Myocyte (in vitro differentiated cells): ENCODE results near the gene CHPF. TPM values are rescaled to one million over a fixed set of nuclear protein-coding genes. Genes with fewer than 3 reads are reported as not detected.

Source experiments
- DNase-seq: peaks from one replicate; pipeline ENCODE4 v3.0.0-alpha.2; 2012; ENCODE audit warnings: low read depth
- microRNA-seq: library from miRNA; unstranded; fragments of <30 nt; microRNA quantifications from one replicate; pipeline ENCODE4, GENCODE V29; 2016
- total RNA-seq: library from RNA; depleted of rRNA; stranded (reverse); fragments of >200 nt; gene quantifications from 2 replicates; pipeline ENCODE4 v1.2.3, GENCODE V29; 2014

CHPF gene
- total RNA-seq, 1 donor from 2014 or later = 388 TPM

DNA sequence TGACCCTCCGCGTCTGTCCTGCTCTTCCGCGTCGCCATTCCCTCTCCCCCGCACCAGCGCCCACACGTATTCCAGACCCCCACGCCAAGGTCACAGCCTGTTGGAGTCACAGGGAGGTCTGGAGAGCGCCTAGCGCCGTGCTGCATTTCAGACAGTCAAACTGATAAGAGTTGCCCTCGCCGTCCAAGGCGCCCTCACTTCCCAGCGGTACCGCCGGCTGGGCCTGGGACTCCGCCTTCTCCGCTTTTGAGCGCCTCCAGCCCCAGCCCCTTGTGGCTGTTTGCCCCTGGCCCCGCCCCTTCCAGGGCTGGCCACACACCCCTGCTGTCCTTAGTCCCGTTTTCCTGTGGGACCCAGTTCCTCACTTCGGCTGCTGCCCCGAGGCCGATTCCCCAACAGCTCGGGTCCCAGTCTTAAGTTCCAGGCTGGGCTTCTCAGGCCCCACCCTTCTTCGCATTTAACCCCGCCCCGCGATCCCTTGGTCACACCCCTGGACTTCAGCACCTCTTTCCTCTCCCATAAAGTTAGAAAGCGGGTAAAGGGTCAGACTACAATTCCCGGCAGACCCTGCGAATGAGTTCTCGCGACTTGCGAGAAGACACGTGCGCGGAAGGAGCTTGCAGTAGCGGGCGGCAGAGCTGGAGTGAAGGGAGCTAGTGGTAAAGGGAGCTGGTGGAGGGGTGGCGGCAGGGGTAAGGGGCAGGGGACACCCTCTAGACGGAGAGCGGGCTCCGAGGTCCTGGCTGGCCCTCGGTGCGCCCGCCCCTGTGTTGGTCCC lies 45.1 kb downstream of the CHPF start, which contains the start of gene GMPPA:
TSS of gene GMPPA (plus strand) at position 612 of the 778 bp plus-strand sequence. CDS start 1,085 bp downstream, outside the sequence.
- peak; percentile 99 for DNase-seq

GRCh38 chr2:219497495-219498279 lies 45.9 kb downstream of the CHPF start:
- peak; percentile 86 for DNase-seq

- no peak for DNase-seq
These were observed 46.6 kb downstream of the CHPF start for GRCh38 chr2:219496825-219497494.

DNA sequence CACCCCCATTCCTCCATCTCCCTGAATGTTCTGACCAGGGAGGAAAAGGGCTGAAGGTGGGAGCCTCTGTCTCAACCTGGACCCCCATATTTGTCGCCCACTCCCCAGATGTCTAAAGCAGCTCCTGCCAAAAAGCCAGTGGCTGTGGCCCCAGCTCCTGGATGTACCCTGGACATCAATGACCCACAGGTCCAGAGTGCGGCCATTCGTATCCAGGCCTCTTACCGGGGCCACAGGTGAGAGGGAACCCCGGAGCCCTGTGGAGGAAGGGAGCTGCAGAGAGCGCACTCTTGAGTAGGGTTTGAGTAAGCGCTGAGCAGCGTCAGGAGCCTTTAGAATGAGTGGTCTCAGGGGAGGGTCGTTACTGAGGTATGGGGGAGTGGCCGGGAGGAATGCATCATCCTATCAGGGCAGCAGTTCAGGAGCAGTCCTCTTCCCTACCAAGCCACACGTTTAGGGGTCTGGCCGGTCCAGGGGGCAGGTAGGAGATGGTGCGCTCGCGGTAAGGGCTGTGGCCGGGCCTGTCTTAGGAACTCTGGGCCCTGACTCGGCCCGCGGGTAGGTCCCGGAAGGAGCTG lies 47.3 kb downstream of the CHPF start:
- DNase-seq = no peak

- DNase-seq = peak; percentile 70
These were observed 48.0 kb downstream of the CHPF start for GRCh38 chr2:219495531-219496122.

DNA sequence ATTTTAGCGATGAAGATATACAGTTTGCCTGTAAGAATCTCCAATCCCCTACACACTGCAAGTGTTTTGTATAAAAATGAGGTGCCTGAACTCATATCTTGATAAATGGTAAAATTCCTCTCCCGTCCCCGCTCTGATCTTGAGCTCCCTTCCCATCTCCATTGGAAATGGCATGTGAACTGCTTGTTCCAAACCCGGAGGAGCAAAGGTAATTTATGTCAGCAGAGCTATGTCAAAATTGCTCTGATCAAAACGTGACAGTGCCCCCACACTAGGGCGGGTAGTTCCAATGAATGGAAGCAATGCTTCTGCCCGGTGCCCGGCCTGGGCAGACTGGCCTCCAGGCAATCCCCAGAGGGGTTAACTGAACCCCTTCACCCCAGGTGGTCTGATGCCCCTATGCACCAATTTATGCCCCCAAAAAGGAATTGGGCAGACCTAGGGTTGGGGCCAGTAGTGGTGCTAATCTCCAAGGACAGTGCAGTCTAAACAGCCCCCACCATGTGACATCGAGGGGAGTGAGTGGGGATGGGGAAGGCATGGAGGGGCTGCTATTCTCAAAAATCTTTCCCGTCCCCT lies 48.6 kb downstream of the CHPF start:
- DNase-seq = no peak

DNA sequence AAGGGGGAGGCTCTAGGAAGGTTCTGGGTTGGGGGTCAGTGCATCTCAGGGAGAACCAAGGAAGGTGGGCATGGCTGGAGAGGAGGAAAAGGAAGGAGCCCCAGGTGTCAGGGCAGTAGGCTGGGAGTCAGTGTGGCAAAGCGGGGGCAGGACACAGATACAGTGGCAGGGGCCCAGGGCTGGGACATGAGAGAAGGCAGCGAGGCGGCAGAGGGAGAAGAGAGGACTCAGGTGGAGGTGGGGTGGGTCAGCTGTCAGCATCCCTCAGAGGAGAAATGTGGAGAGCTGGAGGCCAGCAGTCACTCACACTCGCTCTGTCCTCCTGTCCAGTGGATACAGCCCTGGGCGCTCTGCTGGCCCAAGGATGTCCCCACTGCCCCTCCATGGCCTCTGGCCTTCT lies 50.5 kb downstream of the CHPF start:
- DNase-seq = no peak

DNA sequence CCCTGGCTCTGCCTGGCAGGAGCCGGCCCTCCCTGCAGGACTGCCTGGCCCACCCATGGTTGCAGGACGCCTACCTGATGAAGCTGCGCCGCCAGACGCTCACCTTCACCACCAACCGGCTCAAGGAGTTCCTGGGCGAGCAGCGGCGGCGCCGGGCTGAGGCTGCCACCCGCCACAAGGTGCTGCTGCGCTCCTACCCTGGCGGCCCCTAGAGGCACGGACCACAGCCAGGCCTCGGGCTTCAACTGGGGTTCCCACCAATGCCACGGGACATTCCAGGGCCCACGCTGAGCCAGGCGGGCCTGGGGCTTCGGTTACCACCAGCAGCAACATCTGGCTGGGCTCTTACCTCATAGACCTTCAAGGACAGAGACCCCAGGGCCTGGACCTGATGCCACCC lies 51.0 kb downstream of the CHPF start:
- DNase-seq = no peak

DNA sequence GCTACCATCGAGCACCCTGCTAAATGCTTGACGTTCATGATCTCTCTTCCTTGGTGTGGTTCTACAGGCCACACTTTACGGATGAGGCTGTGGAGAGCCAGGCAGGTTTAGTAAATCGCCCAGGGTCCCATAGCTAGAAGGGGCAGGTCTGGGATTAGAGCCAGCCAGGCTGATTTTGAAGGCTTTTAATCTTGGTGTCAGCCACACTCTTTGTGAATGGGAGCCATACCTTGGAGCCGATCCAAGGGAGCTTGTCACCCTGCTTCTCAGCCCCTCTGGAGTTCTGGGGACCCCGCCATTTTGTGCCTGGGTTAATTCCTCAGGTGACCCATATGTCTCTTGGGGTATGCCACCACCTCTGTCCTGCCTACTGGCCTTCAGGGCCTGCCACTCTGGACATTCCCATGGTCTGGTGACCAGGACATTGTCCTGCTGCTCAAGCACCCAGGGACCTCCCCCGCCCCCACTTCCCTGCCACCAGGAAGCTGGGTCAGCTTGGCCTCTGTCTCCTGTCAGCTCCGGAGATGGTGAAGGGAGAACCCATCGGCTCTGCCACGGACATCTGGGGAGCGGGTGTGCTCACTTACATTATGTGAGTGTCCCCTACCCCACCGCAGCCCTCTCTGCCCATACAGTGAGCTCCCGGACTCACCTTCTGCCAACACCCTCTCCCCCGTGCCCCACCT lies 52.2 kb downstream of the CHPF start:
- no peak for DNase-seq

DNA sequence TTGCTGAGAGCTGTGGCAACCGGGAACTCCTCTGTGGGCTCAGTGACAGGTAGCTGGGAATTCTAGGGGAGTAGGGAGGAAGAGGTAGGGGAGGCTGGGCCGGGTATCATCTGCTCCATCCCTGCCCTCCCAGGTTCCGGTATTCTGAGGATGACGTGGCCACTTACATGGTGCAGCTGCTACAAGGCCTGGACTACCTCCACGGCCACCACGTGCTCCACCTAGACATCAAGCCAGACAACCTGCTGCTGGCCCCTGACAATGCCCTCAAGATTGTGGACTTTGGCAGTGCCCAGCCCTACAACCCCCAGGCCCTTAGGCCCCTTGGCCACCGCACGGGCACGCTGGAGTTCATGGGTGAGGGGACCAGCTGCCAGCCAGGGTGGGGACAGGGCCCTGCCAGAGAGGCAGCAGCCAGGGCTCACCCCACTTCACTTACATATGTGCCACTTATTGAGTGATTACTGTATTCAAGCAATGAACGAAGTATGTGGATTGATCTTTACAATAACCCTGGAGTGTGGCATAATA lies 52.9 kb downstream of the CHPF start:
- DNase-seq = no peak

GRCh38 chr2:219490186-219490585 lies 53.4 kb downstream of the CHPF start:
- DNase-seq = no peak

DNA sequence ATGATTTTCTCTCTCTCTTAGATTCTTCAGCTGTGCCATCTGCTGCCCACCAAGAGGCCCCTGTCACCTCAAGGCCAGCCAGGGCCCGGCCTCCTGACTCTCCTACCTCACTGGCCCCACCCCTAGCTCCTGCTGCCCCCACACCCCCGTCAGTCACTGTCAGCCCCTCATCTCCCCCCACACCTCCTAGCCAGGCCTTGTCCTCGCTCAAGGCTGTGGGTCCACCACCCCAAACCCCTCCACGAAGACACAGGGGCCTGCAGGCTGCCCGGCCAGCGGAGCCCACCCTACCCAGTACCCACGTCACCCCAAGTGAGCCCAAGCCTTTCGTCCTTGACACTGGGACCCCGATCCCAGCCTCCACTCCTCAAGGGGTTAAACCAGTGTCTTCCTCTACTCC lies 54.3 kb downstream of the CHPF start:
- no peak for DNase-seq

Small RNA genes within 50 kb of the gene (microRNA-seq; reads per million reads assigned to microRNA genes)
- gene MIR3132 = not detected

Other genes with a start within 250 kb of the CHPF start
- 0.24 and 0.68 TPM in 2 replicates for gene PTPRN, start 234.4 kb downstream of the CHPF start, total RNA-seq
- gene RESP18, start 211.1 kb downstream of the CHPF start, total RNA-seq = not detected in 2 replicates
- gene DNPEP, start 155.9 kb downstream of the CHPF start, total RNA-seq = 61.4 and 65.3 TPM in 2 replicates
- gene DES, start 125.4 kb downstream of the CHPF start, total RNA-seq = 10,265 and 13,585 TPM in 2 replicates
- gene SPEG, start 109.0 kb downstream of the CHPF start, total RNA-seq = 78.0 and 79.8 TPM in 2 replicates
- gene GMPPA, start 44.9 kb downstream of the CHPF start, total RNA-seq = 43.1 and 57.0 TPM in 2 replicates
- 0.29 and 0.31 TPM in 2 replicates for gene ASIC4, start 29.3 kb downstream of the CHPF start, total RNA-seq
- 5.8 and 9.0 TPM in 2 replicates for gene TMEM198, start 219 bp upstream of the CHPF start, total RNA-seq
- gene OBSL1, start 27.7 kb upstream of the CHPF start, total RNA-seq = 159 and 173 TPM in 2 replicates
- 0.48 and 0.62 TPM in 2 replicates for gene INHA, start 28.5 kb upstream of the CHPF start, total RNA-seq
- 13.0 and 14.7 TPM in 2 replicates for gene STK11IP, start 54.0 kb upstream of the CHPF start, total RNA-seq
- 4.3 and 7.0 TPM in 2 replicates for gene SLC4A3, start 83.8 kb upstream of the CHPF start, total RNA-seq